GM12865 (cell line): ENCODE results near the gene DAB1.

ENCODE experiments used
- DNase-seq: peaks from one replicate; pipeline ENCODE4 v3.0.0; 2010; ENCODE audit warnings: low read depth
- H3K4me3 ChIP-seq: 2 replicates; pipeline ENCODE4 v1.5.1; 2011; ENCODE audit warnings: mild to moderate bottlenecking, low read depth, low read length, control low read depth
- TF ChIP-seq, protein P1 (sequence below): IDR thresholded peaks from 2 replicates; pipeline ENCODE4 v1.5.1; 2011; ENCODE audit warnings: low read length, control low read depth, low read depth, inconsistent platforms; ENCODE audit not compliant: insufficient read depth; ENCODE audit errors: missing control alignments

DAB1 gene

DNA sequence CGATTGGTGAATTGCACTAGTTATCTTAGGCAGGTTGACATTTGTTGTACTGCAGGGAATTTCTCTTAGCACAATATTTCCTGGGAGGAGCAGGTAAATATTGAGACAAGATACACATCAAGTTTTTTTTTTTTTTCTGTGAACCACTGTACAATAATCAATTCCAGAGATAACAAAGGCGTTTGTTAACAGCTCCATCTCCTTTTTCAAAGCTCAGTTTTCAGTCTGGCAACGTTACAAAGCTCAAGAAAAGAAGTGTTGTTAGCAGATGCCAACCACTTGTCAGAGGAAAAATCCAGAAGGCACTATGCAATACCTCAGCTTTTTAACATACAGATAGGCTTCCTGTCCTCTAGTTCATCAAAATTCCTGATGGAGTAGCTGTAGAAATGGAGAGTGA is 40.9 kb upstream of the DAB1 start:
- DNase-seq: no peak
- H3K4me3 ChIP-seq: no peak overlapping the region
- TF ChIP-seq, protein P1, sequence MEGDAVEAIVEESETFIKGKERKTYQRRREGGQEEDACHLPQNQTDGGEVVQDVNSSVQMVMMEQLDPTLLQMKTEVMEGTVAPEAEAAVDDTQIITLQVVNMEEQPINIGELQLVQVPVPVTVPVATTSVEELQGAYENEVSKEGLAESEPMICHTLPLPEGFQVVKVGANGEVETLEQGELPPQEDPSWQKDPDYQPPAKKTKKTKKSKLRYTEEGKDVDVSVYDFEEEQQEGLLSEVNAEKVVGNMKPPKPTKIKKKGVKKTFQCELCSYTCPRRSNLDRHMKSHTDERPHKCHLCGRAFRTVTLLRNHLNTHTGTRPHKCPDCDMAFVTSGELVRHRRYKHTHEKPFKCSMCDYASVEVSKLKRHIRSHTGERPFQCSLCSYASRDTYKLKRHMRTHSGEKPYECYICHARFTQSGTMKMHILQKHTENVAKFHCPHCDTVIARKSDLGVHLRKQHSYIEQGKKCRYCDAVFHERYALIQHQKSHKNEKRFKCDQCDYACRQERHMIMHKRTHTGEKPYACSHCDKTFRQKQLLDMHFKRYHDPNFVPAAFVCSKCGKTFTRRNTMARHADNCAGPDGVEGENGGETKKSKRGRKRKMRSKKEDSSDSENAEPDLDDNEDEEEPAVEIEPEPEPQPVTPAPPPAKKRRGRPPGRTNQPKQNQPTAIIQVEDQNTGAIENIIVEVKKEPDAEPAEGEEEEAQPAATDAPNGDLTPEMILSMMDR: no peak

GRCh38 chr1:57463343-57463742 is 39.5 kb upstream of the DAB1 start:
- DNase-seq: no peak
- H3K4me3 ChIP-seq: no peak overlapping the region
- TF ChIP-seq, protein P1: no peak

DNA sequence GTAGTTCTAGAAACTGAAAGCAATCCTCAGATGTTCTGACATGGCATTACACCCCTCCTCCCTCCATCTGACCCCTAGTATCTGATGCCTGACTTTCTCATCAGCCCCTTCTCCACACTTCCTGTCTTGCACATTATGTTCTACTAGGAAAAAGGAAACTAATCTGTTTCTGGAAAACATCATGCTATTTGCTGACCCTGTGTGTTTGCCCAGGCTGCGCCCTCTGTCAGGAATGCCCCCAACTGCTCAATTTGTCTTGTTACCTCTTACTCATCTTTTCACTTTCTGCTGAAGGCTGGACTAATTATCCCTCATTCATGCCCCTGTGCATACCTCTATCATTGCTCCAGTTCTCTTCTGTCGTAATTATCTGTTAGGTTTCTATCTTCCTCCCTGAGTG is 37.5 kb upstream of the DAB1 start:
- no peak for DNase-seq
- H3K4me3 ChIP-seq: no peak overlapping the region
- TF ChIP-seq, protein P1: no peak

DNA sequence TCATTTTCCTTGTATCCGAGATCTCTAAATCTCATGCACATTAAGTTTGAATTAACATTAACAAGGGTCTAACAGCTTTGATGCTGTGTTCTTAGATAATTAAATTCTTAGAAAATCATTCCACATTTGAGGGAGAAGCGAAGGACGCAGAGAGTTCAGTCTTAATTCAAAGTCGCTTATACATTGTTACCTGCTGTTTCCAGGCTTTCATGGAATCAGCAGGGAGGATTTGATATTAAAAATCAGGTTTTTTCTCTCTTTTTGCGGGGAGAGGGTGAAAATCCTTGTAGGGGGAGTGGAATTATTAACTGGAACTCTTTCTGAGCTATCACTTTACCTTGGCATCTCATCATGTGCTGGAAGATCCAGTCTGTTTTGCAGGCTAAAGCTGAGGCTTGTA is 27.7 kb upstream of the DAB1 start:
- no peak for DNase-seq
- no peak overlapping the region for H3K4me3 ChIP-seq
- TF ChIP-seq, protein P1: no peak

DNA sequence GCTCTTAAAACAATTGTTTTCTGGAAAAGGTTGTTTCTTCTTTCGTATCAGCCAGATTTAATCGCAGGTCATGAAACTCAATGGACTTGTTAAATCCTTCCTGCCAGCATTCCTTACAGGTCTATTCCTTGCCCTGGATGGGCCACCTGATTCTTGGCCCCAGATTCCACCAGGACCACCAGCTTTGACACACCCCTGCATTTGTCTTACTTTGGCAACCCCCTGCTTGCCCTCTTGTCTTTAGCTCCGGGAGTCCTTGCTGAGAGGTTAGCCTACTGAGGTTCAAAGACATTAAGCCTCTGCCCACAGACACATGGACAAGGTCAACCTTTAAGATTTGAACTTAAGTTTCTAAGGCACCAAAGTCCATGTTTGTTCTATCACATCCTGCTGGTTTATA is 27.1 kb upstream of the DAB1 start:
- DNase-seq: no peak

DNA sequence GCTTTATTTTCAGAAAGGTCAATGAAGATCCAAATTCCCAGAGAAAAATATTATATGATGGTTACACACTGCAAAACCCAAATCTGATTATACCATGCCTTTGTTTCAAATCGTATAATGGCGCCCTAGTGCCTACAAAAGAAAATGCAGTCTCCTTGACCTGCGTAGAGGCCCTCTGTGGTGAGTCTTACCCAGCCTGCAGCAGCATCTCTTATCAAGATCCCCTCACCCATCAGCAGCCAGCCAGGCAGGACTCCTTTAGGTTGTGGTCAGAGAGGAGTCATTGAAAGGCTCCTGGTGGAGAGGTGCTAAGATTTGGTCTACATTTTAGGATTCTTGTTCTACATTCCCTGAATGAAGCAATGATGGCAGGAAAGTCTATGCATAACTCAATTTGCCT is 23.7 kb upstream of the DAB1 start:
- TF ChIP-seq, protein P1: no peak
- no peak overlapping the region for H3K4me3 ChIP-seq
- DNase-seq: no peak

More for the DNA sequence above, 27.1 kb upstream of the DAB1 start:
- H3K4me3 ChIP-seq: no peak overlapping the region
- TF ChIP-seq, protein P1: no peak

- DNase-seq: no peak
- no peak overlapping the region for H3K4me3 ChIP-seq
- TF ChIP-seq, protein P1: no peak
These were observed 19.1 kb upstream of the DAB1 start for GRCh38 chr1:57443004-57443403.
